ENCODE results near the gene OR1D5. TPM values are rescaled to one million over a fixed set of nuclear protein-coding genes. Genes with fewer than 3 reads are reported as not detected.

OR1D5 gene
- total RNA-seq: not detected

GRCh38 chr17:3063507-3063906 is at the start of gene OR1D5:
TSS of gene OR1D5 (minus strand) at chr17:3063607. CDS start at chr17:3063607, 0 bp downstream.

GRCh38 chr17:3104322-3104721 is 40.9 kb upstream of the OR1D5 start, which contains the start of gene OR1D2:
TSS of gene OR1D2 (minus strand) at chr17:3104422. CDS start at chr17:3092996, 11,426 bp downstream.

Other genes with a start within 250 kb of the OR1D5 start
- gene OR1D2, start 40.8 kb upstream of the OR1D5 start, total RNA-seq: not detected
- gene OR1G1, start 63.9 kb upstream of the OR1D5 start, total RNA-seq: not detected
- not detected for gene OR1A2, start 133.9 kb upstream of the OR1D5 start, total RNA-seq
- gene OR1A1, start 144.1 kb upstream of the OR1D5 start, total RNA-seq: not detected
- gene OR3A1, start 234.8 kb upstream of the OR1D5 start, total RNA-seq: not detected

Data from camera-type eye (tissue), 1 donor.